Activated CD4-positive, alpha-beta T cell treated with anti-CD3 and anti-CD28 coated beads, Interleukin-2, amount 50 U/mL, for 1 hour (primary cell): ENCODE results near the gene LTF.
A peak's percentile ranks its signal among the peaks of the same experiment; 100 is the strongest.
"Not testable (repeated sequence)": the region's sequence is repeated elsewhere in the genome, so short reads cannot be mapped to it uniquely, and the experiment has no call there.

ENCODE experiments used
- DNase-seq: peaks from one replicate; pipeline ENCODE4 v3.0.0-alpha.2; 2020

Gene LTF

GRCh38 chr3:46409739-46410489 lies 54.8 kb downstream of the LTF start:
- no peak for DNase-seq

GRCh38 chr3:46408853-46409252 lies 55.9 kb downstream of the LTF start:
- DNase-seq: no peak

- no peak for DNase-seq
These were observed 56.7 kb downstream of the LTF start for GRCh38 chr3:46407970-46408369.

- peak; percentile 12 for DNase-seq
These were observed 57.7 kb downstream of the LTF start, which contains the start of the genes CCR5AS and CCRL2 for GRCh38 chr3:46406788-46407611. Gene CCR5AS, minus strand, starts transcription at chr3:46407066. Gene CCRL2, plus strand, starts transcription at chr3:46407259. Its CDS starts 821 bp downstream, at chr3:46408080.

GRCh38 chr3:46406443-46406787 lies 58.3 kb downstream of the LTF start:
- no peak for DNase-seq

DNA sequence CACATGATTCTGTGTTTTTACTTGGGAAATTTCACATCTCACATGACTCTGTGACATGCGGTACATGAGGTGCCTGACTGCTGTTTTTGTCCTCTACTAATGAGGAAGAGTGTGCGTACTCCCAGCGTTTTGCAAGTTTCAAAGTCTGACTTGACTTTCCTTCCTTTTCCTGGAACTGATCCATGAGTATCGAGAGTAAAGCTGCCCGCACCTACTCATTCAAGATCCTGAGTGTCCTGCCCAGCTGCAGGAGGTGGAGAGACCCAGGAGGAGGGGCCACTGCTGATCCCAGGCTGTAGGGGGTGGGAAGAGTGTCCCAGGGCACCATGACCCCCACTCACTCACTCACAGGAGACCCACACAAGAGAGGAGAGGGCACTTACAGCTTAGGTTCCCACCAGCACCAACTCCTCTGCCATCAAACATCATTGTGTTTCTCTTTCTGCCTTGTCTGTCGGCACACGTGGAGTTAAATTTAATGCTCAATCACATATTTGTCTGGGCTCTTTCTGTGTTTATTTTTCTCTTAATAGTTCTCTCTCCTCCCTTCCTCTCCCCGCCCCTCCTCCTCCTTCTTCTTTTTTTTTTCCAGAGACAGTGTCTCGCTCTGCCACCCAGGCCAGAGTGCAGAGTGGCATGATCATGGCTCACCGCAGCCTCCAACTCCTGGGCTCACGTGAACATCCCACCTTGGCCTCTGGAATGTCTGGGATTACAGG lies 59.2 kb downstream of the LTF start:
- DNase-seq: no peak

DNA sequence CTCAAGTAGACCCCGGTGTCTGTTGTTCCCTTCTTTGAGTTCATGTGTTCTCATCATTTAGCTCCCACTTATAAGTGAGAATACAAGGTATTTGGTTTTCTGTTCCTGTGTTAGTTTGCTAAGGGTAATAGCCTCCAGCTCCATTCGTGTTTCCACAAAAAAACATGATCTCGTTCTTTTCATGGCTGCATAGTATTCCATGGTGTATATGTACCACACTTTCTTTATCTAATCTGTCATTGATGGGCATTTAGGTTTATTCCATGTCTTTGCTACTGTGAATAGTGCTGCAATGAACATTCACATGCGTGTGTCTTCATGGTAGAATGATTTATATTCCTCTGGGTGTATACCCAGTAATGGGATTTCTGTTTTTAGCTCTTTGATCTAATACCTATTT lies 61.8 kb downstream of the LTF start:
- DNase-seq: not testable (repeated sequence)

GRCh38 chr3:46401579-46401978 lies 63.1 kb downstream of the LTF start:
- no peak for DNase-seq

DNA sequence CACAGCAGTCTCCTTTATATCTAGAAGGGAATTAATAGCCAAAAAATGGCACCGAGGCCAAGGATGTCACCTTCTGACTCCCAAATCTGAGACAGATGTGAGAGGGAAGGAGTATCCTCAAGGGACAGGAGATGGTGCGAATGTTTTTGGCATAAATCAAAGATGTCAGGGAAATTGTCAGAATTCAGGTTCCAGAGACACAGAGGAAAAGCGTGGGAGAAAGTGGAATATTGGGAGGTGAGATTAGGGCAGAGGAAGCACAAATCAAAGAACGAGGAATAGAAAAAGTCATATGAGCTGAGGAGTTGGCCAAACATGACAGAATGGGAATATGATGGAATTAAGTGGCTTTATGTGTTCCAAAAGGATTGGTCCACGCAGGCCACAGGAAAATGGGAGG lies 63.9 kb downstream of the LTF start:
- DNase-seq: no peak

- no peak for DNase-seq
These were observed 64.5 kb downstream of the LTF start for GRCh38 chr3:46400000-46400734.

- DNase-seq: no peak
These were observed 65.1 kb downstream of the LTF start for GRCh38 chr3:46399557-46399956.

- no peak for DNase-seq
These were observed 65.6 kb downstream of the LTF start for GRCh38 chr3:46399098-46399497.

DNA sequence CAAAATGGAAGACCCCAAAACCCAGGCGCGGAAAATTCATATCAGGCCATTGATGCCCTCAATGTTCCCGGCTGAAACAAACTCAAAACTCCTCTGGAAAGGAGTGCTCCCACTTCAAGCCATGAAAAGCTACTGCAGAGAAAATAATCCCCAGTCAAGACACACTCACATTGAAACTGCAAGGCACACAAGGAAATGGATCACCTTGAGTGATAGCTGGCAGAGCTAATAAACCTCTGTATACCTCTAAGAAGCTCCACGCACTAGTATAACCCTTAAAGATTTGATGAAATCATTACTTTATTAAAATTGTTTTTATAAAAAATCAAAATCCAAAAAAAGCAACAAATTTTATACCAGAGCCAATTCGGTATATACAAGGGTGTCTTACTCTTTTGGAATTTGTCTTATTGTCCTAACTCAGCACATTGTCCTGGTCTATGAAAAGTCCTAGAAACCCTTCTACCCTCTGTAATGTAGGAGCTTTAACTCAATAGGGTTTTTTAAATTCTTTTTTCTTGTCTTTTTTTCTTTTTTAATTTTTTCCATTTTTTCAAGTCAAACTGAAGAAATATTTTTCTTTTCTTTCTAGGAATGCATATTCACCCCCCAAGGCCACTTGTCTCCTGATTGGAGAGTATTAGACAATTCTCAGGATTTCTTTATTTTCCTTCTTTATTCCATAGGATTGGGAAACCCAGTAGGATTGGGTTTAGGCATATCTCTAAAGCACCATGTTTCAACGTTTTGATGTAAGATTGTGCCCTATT lies 66.3 kb downstream of the LTF start:
- DNase-seq: no peak

GRCh38 chr3:46397111-46397510 lies 67.6 kb downstream of the LTF start:
- no peak for DNase-seq

DNA sequence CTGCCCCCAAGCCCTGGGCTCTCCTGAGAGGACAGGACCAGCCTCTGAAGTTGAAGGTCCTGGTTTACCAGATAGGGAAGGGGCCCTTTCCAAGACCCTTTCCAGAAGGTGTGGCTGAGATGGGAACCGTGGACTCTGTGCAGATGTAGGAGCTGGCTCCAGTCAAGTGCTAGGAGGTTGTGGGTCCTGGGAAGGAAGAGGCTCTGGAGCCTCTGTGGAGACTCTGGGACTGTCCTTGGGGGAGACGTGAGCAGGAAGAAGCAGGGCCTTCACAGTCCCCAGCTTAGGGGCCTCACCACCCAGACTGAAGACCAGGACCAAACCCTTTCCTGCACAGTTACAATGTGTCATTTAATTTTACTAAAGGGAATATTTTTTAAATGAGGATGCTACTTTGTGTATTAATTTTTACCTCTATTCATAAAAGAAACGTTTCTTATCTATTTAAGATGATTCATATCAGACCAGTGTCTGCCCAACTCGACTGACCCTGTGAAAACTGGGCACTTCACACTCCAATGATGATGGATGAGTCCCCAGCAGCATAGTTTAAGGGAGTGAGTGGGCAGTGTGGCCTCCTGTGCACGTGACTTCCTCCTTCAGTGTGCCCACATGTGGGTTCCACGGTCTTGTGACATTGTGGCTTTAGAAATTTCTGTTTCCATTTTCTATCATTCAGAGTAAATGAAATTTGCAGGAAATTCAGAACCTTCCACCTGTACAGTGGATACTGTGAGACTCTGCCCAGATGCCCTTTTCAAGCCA lies 68.8 kb downstream of the LTF start:
- no peak for DNase-seq

GRCh38 chr3:46395210-46395661 lies 69.5 kb downstream of the LTF start:
- no peak for DNase-seq

GRCh38 chr3:46393554-46394434 lies 70.9 kb downstream of the LTF start:
- DNase-seq: no peak

DNA sequence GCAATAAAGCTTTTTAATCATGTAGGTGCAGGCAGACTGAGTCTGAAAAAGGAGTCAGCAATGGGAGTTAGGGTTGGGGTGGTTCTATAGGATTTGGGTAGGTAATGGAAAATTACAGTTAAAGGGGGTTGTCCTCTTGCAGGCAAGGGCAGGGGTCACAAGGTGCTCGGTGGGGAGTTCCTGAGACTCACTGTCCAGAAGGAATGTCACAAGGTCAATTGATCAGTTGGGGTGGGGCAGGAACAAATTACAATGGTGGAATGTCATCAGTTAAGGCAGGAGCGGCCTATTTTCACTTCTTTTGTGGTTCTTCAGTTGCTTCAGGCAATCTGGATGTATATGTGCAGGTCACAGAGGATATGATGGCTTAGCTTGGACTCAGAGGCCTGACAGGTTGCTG lies 71.7 kb downstream of the LTF start:
- no peak for DNase-seq

DNA sequence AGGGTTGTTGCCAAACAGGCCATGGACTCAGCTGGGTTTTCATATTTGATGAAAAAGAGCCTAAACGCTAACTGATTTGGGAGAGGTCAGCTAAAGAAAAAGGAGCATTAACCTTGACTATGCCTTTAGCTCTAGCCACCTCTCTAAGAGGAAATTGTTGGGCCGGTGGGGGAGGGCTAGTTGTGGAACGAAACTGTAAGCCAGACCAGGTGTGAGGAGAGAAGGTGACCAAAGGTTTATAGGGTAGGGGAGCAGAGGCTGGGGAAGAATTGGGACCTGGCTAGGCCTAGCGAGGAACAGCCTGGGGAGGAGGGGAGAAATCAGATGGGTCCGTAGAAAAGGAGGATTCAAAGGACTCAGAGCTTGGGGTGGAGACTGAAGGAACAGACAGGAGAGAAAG lies 73.2 kb downstream of the LTF start:
- not testable (repeated sequence) for DNase-seq

DNA sequence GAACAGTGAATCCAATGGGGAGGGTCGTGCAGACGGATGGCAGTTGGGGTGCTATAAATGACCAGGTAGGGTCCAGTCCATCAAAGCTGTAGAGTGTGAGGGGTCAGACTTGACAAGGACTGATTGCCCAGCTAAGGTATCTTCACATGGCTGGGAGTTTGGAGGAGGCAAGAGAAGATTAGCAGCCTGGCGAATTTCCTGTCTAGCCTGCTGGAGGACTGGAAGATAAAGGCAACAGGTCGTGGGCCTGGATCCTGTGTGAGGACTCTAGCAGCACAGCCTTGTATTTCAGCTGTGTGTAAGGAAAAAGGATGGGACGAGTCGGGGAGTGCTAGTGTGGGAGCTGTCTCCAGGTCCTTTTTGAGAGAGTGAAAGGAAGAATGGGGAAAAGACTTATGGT lies 75.4 kb downstream of the LTF start:
- no peak for DNase-seq
